ENCODE data around the gene CIT.

The CIT gene

DNA sequence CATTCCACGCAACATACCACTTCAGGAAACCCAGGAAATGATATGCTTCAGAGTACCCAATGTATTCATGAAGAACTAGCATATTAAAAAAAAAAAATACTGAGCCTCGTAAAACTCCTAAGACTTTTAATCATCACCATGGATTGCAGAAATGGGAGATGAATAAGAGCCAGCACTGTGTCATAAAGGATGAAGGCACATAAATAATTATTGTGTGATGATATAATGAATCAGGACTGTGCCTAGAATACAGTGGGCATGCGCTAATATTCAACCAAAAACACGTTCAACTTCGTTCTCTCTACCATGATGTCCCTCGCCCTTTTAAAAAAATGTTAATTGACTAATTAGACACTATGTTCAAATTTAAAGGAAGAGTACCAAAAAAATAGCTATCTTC is 68.7 kb downstream of the CIT start:
- in situ Hi-C loops (cut with MboI; ENCODE audit: low sequenced_read_pairs): no loop called here

DNA sequence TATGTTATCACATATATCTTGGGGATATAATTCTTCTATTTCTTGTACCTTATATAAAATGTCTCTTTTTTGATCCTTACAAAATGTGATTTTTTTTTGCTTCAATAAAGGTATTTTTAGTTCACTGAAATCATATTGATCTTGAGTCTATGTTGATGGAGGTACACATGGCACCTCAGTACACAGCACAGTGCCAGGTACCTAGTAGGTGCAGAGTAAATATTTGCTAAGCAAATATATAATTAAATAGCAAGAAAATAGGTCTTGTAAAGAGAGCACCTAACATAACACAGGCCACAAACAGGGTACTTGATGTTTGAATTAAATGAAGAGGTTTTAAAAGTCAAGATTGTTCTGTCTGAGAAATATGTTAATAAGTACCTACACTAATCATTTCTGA is 69.7 kb downstream of the CIT start:
- in situ Hi-C loops (cut with MboI; ENCODE audit: low sequenced_read_pairs): no loop called here

DNA sequence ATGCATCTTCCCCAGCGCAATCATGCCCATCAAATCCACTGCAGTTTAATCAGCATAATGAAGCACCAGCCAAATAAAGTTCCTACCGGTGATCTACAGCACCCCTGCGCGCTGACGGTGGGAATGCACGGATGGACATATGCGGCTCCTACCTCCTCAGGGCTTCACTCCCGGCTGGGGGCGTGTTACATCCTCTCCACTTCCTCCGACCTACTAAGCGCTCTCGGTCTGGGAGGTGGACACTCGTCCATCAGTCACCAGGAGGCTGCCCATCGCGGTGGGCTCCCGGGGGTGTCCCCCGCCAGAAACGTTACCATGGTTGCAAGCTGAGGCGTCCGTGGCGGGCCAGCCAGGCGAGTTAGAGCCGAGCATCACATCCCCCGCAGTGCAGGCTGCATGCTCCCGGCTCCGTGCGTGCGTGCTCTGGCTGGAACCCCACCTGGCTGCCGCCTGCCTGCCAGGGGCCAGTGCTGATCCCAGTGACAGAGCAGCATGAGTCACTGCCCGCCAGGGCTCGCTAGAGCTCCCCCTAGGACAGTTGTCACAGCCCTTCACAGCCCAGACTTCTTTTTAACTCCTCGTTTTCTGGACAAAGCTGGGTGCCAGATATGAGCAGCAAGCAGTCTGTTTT is 73.0 kb downstream of the CIT start:
- in situ Hi-C loops (cut with MboI; ENCODE audit: low sequenced_read_pairs): no loop called here

- in situ Hi-C loops (cut with MboI; ENCODE audit: low sequenced_read_pairs): no loop called here
These were observed 73.7 kb downstream of the CIT start for GRCh38 chr12:119803381-119803791.

DNA sequence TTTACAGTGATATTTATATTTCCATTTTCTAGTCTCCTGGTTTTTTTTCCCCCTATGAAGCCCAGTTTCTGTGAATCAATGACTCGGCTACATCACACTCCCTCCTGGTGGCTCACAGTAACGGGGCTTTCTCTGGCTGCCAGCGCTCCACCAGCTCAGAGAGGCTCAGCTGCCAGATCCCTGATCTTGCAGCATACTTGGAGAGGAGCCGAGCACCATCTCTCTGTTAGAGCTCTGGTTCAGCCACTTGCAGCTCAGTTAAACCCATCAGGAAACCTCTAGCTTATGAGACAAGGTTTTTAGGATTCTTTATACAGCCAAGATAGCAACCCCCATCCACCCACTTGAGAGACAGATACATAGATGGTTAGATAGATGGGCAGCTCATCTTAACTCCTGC is 74.6 kb downstream of the CIT start:
- in situ Hi-C loops (cut with MboI; ENCODE audit: low sequenced_read_pairs): no loop called here

- in situ Hi-C loops (cut with MboI; ENCODE audit: low sequenced_read_pairs): no loop called here
These were observed 80.0 kb downstream of the CIT start for GRCh38 chr12:119797090-119797489.

DNA sequence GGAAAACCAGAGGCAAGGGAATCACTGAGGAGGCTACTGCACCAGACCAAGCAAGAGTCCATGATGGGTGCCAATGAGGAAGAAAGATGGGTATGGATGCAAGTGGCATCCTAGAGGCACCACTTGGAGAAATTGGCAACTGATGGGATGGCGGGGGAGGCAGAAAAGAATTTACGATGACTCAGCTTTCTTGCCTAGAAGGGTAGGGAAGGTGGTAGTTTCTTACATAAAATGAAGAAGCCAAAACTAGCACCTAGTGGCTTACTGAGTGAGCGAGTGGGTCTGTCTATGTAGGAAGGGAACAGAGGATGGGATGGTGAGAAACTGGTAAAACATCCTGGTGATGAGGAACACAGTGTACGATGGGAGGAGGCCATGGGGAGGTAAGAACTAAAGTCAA is 80.8 kb downstream of the CIT start:
- in situ Hi-C loops (cut with MboI; ENCODE audit: low sequenced_read_pairs): no loop called here

DNA sequence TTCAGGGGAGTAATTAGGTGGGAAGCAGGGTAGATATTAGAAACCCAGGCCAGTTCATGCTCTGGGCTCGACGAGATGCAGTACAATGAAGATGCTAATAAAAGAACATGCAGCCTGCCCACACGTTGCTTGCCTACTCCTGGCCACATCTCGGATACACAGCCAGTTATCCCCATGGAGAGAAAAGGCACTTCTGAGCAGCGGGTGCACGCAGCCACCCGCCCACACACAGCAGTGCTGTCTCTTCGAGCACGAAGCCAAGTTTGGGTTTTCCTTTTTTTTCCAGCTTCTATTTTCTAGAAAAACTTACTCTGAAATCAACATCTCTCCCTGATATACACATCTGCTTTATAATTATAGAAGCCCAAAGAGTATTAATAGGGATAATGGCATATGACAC is 85.7 kb downstream of the CIT start:
- in situ Hi-C loops (cut with MboI; ENCODE audit: low sequenced_read_pairs): no loop called here

GRCh38 chr12:119788786-119789185 is 88.3 kb downstream of the CIT start:
- in situ Hi-C loops (cut with MboI; ENCODE audit: low sequenced_read_pairs): no loop called here

DNA sequence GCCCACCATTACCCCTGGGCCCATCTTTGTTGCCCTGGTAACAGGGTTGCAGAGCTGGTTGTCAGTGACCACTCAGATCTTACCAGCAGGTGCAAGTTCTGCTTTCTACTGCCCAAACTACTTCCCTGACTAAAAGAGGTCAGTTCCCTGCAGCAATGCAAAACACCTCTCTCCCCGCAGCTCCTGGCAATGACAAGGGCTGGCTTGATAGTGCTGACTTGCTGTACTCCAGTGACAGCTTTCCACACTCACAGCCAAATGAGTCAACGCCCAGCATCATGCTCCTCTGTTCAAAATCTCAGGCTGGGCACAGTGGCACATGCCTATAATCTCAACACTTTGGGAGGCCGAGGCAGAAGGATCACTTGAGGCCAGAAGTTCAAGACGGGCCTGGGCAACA is 90.6 kb downstream of the CIT start:
- in situ Hi-C loops (cut with MboI; ENCODE audit: low sequenced_read_pairs): no loop called here

DNA sequence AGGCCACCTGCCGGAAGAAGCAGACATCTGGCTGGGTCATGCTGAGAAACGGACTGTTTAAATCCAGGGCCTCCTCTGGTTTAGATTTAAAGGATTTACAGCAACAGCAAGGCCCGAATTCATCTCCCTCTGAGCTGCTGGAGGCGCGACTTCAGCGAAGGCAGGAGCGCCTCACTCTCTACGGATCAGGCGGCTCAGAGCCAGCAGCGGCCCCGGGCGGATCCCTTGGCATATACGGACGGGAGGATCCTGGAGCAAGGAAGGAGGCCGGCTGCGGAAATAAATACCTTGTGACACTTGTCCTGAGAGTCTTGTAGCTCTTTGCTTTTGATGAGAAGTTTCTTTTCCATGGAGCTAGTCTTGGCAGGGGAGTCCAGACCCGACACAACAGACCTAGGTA is 92.4 kb downstream of the CIT start:
- in situ Hi-C loops (cut with MboI; ENCODE audit: low sequenced_read_pairs): no loop called here

DNA sequence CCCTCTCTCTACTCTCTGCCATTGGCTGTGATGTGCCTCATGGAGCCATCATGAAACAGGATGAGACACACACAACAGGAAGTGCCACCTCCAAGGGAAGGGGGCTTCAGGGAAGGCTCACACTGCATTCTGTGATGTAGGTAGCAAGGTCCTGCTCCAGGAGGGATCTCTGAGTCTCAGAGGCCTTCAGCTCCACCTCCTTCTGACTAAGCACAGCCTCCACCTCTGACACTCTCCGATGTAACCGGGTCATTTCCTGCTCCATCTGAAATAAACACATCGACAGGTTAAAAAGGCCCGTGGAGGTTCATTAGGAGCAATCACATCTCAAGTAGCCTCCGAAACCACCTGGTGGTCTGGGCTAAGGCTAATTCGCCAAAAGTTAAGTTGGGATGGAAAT is 93.3 kb downstream of the CIT start:
- in situ Hi-C loops (cut with MboI; ENCODE audit: low sequenced_read_pairs): no loop called here

- in situ Hi-C loops (cut with MboI; ENCODE audit: low sequenced_read_pairs): no loop called here
These were observed 95.3 kb downstream of the CIT start for GRCh38 chr12:119781804-119782203.

DNA sequence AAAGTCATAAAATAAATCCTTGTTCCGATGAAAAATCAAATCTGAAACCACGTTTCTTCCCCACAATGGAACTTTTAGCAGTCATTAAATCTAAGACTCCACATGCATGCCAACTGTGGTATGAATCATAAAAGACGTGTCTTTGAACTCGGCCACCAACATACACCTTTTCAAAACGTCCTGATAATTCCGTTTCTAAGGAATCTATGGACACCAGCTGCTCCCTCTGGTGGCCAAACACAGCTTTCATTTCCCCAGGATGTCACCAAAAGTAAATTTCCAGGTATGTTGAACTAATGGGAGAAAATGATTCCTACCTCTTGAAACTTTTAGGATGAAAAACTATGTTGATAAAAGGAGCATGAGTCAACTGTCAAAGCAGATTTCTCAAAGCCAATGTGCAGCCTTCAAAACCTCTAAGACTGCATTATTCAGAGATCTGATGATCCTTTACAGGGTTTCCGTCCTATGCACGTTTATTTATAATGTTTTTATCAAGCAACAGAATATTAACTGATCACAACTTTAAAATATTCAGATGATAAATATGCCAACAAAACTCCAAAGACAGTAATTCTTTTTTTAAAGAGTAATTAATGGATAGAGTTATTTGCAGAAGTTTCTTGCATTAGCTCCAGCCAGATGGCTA is 96.2 kb downstream of the CIT start:
- in situ Hi-C loops (cut with MboI; ENCODE audit: low sequenced_read_pairs): no loop called here

DNA sequence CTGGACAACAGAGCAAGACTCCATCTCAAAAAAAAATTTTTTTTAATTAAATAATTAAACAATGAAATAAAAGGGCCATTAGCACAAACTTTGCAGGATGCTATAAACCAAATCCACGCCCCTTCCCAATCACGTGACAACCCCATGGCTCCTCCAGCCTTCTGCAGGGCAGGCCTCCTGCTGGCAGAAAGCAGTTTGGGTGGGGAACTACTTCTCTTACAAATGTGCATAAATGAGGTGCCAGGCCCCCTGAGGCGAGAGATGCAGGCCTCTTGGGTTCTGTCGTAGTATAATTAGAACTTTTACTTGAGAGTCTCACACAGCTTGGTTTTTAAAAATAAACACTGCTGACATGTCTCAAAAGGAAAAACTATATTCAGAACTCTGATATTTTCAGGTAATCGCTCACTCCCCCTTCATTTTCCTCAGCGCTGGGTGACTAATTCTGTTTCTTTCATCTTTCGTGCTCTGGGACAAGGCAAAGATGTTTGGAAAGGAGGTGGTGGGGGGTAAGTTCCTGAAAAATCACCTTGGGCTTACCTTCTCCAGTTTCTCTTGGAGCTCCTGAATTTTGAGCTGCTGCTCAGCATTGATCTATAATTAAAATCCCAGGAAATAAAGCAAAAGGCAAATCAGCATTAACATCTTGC is 101.7 kb downstream of the CIT start:
- in situ Hi-C loops (cut with MboI; ENCODE audit: low sequenced_read_pairs): no loop called here

- in situ Hi-C loops (cut with MboI; ENCODE audit: low sequenced_read_pairs): no loop called here
These were observed 104.7 kb downstream of the CIT start for GRCh38 chr12:119772431-119772830.

DNA sequence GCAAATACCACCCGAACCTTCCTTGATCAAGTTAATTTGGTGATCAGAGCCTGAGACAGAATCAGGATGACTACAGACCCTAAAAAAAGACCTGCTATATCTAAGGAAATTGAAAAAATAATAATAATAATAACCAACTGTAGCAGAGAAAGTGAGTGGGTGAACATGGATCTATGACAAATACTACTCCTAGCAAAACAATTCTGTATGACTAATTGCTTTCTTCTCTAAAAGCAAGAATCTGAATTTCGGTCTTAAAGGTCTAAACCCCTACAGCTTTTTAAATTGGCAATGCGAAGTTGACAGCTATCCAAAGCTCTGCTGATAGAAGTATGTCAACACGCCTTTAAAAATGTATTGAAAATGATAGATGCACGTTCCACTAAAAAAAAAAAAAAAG is 107.0 kb downstream of the CIT start:
- in situ Hi-C loops (cut with MboI; ENCODE audit: low sequenced_read_pairs): no loop called here

- in situ Hi-C loops (cut with MboI; ENCODE audit: low sequenced_read_pairs): no loop called here
These were observed 114.5 kb downstream of the CIT start for GRCh38 chr12:119762619-119763018.

- in situ Hi-C loops (cut with MboI; ENCODE audit: low sequenced_read_pairs): no loop called here
These were observed 118.4 kb downstream of the CIT start for GRCh38 chr12:119758722-119759121.

- in situ Hi-C loops (cut with MboI; ENCODE audit: low sequenced_read_pairs): no loop called here
These were observed 118.9 kb downstream of the CIT start for GRCh38 chr12:119758234-119758633.

- in situ Hi-C loops (cut with MboI; ENCODE audit: low sequenced_read_pairs): no loop called here
These were observed 125.2 kb downstream of the CIT start for GRCh38 chr12:119751961-119752360.

GRCh38 chr12:119749666-119750065 is 127.5 kb downstream of the CIT start:
- in situ Hi-C loops (cut with MboI; ENCODE audit: low sequenced_read_pairs): no loop called here

- in situ Hi-C loops (cut with MboI; ENCODE audit: low sequenced_read_pairs): no loop called here
These were observed 128.6 kb downstream of the CIT start for GRCh38 chr12:119748497-119748896.

All from HL-60/S4 treated with retinoic acid at 250 ng/mL for 4 days and 3 days (cell line).